Upper lobe of left lung (tissue), 6 donors: Measurements from ENCODE around the gene CAGE1. TPM values are rescaled to one million over a fixed set of nuclear protein-coding genes. Genes with fewer than 3 reads are reported as not detected.

ENCODE experiments used
- ATAC-seq, 2 donors: fragments of 200-7000 bp; cut with Tn5 transposase; one replicate each; pipeline ENCODE4 v1.9.1; 2022; ENCODE audit warnings: mild to moderate bottlenecking in 2 of 2, moderate library complexity in 2 of 2; ENCODE audit not compliant: low FRiP score in 2 of 2
- DNase-seq, 2 donors: peaks; one replicate each; pipeline ENCODE4 v3.0.0-alpha.2; 2019 to 2020
- H3K27ac ChIP-seq, 4 donors: fragments of 200-600 bp; sonication (generic); one replicate each; pipeline ENCODE4 v1.5.1; 2016 to 2019
- H3K27me3 ChIP-seq, 4 donors: fragments of 200-600 bp; sonication (generic); one replicate each; pipeline ENCODE4 v1.5.1; 2017 to 2019
- H3K36me3 ChIP-seq, 4 donors: fragments of 200-600 bp; sonication (generic); one replicate each; pipeline ENCODE4 v1.5.1; 2016 to 2019
- H3K4me1 ChIP-seq, 4 donors: fragments of 200-600 bp; sonication (generic); one replicate each; pipeline ENCODE4 v1.5.1; 2018 to 2019
- H3K4me3 ChIP-seq, 4 donors: fragments of 200-600 bp; sonication (generic); one replicate each; pipeline ENCODE4 v1.5.1; 2017 to 2019; ENCODE audit warnings: mild to moderate bottlenecking in 2 of 4, moderate library complexity in 1 of 4
- H3K9me3 ChIP-seq, 4 donors: fragments of 200-600 bp; sonication (generic); one replicate each; pipeline ENCODE4 v1.5.1; 2018 to 2019
- CTCF ChIP-seq, 6 experiments: fragments of 450-650 bp in 4 of 6; fragments of 200-600 bp in 2 of 6; sonication (generic) in 2 of 6; IDR thresholded peaks; one replicate each; pipeline ENCODE4 v1.5.1; 2016 to 2019; ENCODE audit warnings: antibody characterized with exemption in 6 of 6
- EP300 ChIP-seq, 4 donors: sonication (generic); formaldehyde crosslinking; IDR thresholded peaks; one replicate each; pipeline ENCODE4 v1.5.1; 2017; ENCODE audit warnings: antibody characterized with exemption in 4 of 4, control low read depth in 2 of 4
- POLR2A ChIP-seq, 4 donors: fragments of 450-650 bp; IDR thresholded peaks; one replicate each; pipeline ENCODE4 v1.5.1; 2016 to 2017; ENCODE audit warnings: antibody characterized with exemption in 4 of 4, mild to moderate bottlenecking in 2 of 4
- POLR2AphosphoS5 ChIP-seq, 2 donors: sonication (generic); formaldehyde crosslinking; IDR thresholded peaks; one replicate each; pipeline ENCODE4 v1.5.1; 2017; ENCODE audit warnings: antibody characterized with exemption in 2 of 2
- WGBS, 2 donors: methylation state at CpG; one replicate each; pipeline ENCODE4 v1.1.5; 2017 to 2018; 5-methylcytosine and 5-hydroxymethylcytosine counted together
- total RNA-seq, 6 donors: library from RNA; depleted of rRNA in 4 of 6; stranded (reverse); fragments of >200 nt in 4 of 6; gene quantifications; one replicate each; pipeline versions ENCODE4 v1.1.0 to v1.2.1, GENCODE V29; 2016 to 2021
- donor health status: DM: no; HTN: no; CAD: no; lungs with moderate emphysema.
- donor health status: DM: no; HTN: yes; CAD: no; lungs with severe emphysema.

Gene CAGE1
- total RNA-seq, 6 donors from 2014 or later: not detected

- H3K27me3 ChIP-seq: no peaks in the 10 kb centered on the region
- no peak for ATAC-seq
- no peaks in the 10 kb centered on the region for H3K9me3 ChIP-seq
- no peak for DNase-seq
- WGBS, 2 donors: 41 to 44% methylated on average over 1 of the region's 1 CpG
- peaks cover 0 to 9% (median 0%) of the 10 kb centered on the region in 4 donors for H3K4me1 ChIP-seq
- H3K27ac ChIP-seq: no peak overlapping the region
- H3K4me3 ChIP-seq: no peak overlapping the region
- TF ChIP-seq POLR2A (IDR thresholded peaks at IDR 0.05): no peak
- TF ChIP-seq EP300 (IDR thresholded peaks at IDR 0.05): no peak
- TF ChIP-seq CTCF (IDR thresholded peaks at IDR 0.05): no peak
- TF ChIP-seq POLR2AphosphoS5 (IDR thresholded peaks at IDR 0.05): no peak
- peaks cover 6 to 46% (median 29%) of the 10 kb centered on the region in 4 donors for H3K36me3 ChIP-seq
Measured at GRCh38 chr6:7419065-7419464, 29.5 kb upstream of the CAGE1 start.

GRCh38 chr6:7418238-7418905 lies 28.8 kb upstream of the CAGE1 start:
- H3K27me3 ChIP-seq: no peaks in the 10 kb centered on the region
- H3K4me1 ChIP-seq: peaks cover 0 to 9% (median 0%) of the 10 kb centered on the region in 4 donors
- no peak for DNase-seq
- no peak overlapping the region for H3K4me3 ChIP-seq
- no peak for ATAC-seq
- H3K9me3 ChIP-seq: no peaks in the 10 kb centered on the region
- TF ChIP-seq POLR2A (IDR thresholded peaks at IDR 0.05) (no peak), EP300 (IDR thresholded peaks at IDR 0.05) (no peak), CTCF (IDR thresholded peaks at IDR 0.05) (no peak), POLR2AphosphoS5 (IDR thresholded peaks at IDR 0.05) (no peak)
- peaks cover 6 to 53% (median 29%) of the 10 kb centered on the region in 4 donors for H3K36me3 ChIP-seq
- no peak overlapping the region for H3K27ac ChIP-seq
- 75 to 81% methylated on average over 6 of the region's 6 CpGs for WGBS, 2 donors

- TF ChIP-seq CTCF (IDR thresholded peaks at IDR 0.05) (no peak), EP300 (IDR thresholded peaks at IDR 0.05) (no peak), POLR2A (IDR thresholded peaks at IDR 0.05) (no peak)
- peaks cover 0 to 9% (median 0%) of the 10 kb centered on the region in 4 donors for H3K4me1 ChIP-seq
- no peak overlapping the region for H3K4me3 ChIP-seq
- H3K27ac ChIP-seq: no peak overlapping the region
- peaks cover 6 to 60% (median 31%) of the 10 kb centered on the region in 4 donors for H3K36me3 ChIP-seq
- DNase-seq: no peak
- no peak for ATAC-seq
- no peaks in the 10 kb centered on the region for H3K27me3 ChIP-seq
- H3K9me3 ChIP-seq: no peaks in the 10 kb centered on the region
- 70 to 88% methylated on average over 2 of the region's 2 CpGs for WGBS, 2 donors
Measured at GRCh38 chr6:7417684-7418083, 28.1 kb upstream of the CAGE1 start.

GRCh38 chr6:7414811-7415210 lies 25.3 kb upstream of the CAGE1 start:
- H3K9me3 ChIP-seq: no peaks in the 10 kb centered on the region
- peaks cover 6 to 89% (median 55%) of the 10 kb centered on the region in 4 donors for H3K36me3 ChIP-seq
- H3K27ac ChIP-seq: no peak overlapping the region
- no peaks in the 10 kb centered on the region for H3K27me3 ChIP-seq
- 71 to 76% methylated on average over 7 of the region's 7 CpGs for WGBS, 2 donors
- TF ChIP-seq POLR2A (IDR thresholded peaks at IDR 0.05) (no peak), EP300 (IDR thresholded peaks at IDR 0.05) (no peak), CTCF (IDR thresholded peaks at IDR 0.05) (no peak), POLR2AphosphoS5 (IDR thresholded peaks at IDR 0.05) (no peak)
- peaks cover 0 to 9% (median 0%) of the 10 kb centered on the region in 4 donors for H3K4me1 ChIP-seq
- ATAC-seq (peak; percentile 68 to 78), DNase-seq (no peak)
- no peak overlapping the region for H3K4me3 ChIP-seq
